ENCODE results near the gene CCNB2. TPM values are rescaled to one million over a fixed set of nuclear protein-coding genes. Genes with fewer than 3 reads are reported as not detected.

The CCNB2 gene
- total and polyA plus RNA-seq, 10 of the 15 experiments (the other 5 are each of a cell fraction or from before 2014, with no cell fraction given): 74.1 to 211 (median 103) TPM

DNA sequence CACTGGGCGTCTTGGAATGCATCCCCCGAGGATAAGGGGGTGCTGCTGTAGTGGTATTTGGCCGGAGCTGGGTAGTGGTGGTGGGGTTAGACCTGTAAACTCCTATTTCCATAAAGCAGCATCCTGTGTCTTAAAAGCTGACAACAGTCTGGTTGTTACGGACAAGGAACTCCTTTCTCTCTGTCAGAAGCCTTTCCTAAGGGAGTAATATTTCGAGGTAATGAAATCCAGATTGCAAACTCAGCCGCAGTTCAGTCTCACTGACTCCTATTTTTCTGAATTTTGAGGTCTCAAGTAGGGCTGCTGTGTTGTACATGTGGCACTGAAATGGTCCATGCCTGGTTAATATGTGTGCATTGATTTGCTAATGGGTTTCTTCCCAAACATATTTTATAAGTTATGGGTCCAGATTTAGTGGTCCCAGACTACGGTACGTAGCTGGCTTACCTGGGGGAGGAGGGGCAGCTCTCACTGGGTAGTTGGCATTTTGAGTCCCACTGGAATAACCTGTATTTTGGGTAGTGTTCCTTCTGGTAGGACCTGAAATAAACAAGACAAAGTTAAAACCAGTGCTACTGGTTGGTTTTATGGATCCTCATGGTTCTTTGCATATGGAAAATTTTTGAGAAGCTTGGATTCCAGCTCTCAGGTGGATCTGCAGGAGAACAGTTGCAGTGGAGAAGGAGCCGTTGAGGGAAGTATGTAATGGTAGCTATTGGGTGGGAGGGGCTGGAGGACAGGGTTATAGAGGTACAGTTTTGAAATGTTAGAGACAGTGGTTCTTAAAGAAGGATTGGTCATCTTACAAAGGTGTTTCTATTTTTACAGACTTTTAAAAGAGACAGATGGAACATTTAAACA is 53.1 kb downstream of the CCNB2 start:
- no peaks in the 10 kb centered on the region for H4K20me1 ChIP-seq (ENCODE audit: control insufficient read depth, insufficient read depth)
- H3K4me1 ChIP-seq (ENCODE audit: control insufficient read depth, insufficient read depth, low read length): no peaks in the 10 kb centered on the region
- peaks cover 12 to 54% of the 10 kb centered on the region in 2 experiments for H3K36me3 ChIP-seq (ENCODE audit: control insufficient read depth in 2 of 2, insufficient read depth in 2 of 2, low read length in 1 of 2)
- H3K4me2 ChIP-seq (ENCODE audit: control insufficient read depth, insufficient read depth): no peak overlapping the region
- DNase-seq (ENCODE audit: low read depth, low spot score): no peak
- H3K79me2 ChIP-seq (ENCODE audit: control insufficient read depth, insufficient read depth, low read length): no peaks in the 10 kb centered on the region
- H3K27me3 ChIP-seq (replicated peaks in 1 of 2; ENCODE audit: control insufficient read depth in 2 of 2, insufficient read depth in 2 of 2, low read length in 1 of 2): no peaks in the 10 kb centered on the region
- RAD21 ChIA-PET (ENCODE audit: unreplicated experiment): interaction anchor here (0.9 kb wide), 1 partner anchor 371 kb away, joined by 3 read pairs; no protein-coding TSS in a partner anchor
- no peak for FAIRE-seq
- WGBS (ENCODE audit: insufficient coverage, insufficient replicate concordance, low lambda C conversion rate, missing lambda C conversion rate): 93% methylated on average over 9 of the region's 9 CpGs
- intact Hi-C loops (cut with micrococcal nuclease; ENCODE audit: unreplicated experiment) (no loop called here), in situ Hi-C loops (cut with MboI) (no loop called here)
- ATAC-seq: no peak
- no peak for TF ChIP-seq PML (IDR thresholded peaks at IDR 0.05; ENCODE audit: low read length)
- no peak for TF ChIP-seq ATF7 (IDR thresholded peaks at IDR 0.05; ENCODE audit: low read depth)
- TF ChIP-seq, protein P1, sequence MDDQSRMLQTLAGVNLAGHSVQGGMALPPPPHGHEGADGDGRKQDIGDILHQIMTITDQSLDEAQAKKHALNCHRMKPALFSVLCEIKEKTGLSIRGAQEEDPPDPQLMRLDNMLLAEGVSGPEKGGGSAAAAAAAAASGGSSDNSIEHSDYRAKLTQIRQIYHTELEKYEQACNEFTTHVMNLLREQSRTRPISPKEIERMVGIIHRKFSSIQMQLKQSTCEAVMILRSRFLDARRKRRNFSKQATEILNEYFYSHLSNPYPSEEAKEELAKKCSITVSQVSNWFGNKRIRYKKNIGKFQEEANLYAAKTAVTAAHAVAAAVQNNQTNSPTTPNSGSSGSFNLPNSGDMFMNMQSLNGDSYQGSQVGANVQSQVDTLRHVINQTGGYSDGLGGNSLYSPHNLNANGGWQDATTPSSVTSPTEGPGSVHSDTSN (IDR thresholded peaks at IDR 0.05; ENCODE audit: insufficient replicate concordance, low read depth, low read length): no peak
- TF ChIP-seq BRCA1 (IDR thresholded peaks at IDR 0.05; ENCODE audit: low read depth, low read length): no peak
- TF ChIP-seq, protein P2, sequence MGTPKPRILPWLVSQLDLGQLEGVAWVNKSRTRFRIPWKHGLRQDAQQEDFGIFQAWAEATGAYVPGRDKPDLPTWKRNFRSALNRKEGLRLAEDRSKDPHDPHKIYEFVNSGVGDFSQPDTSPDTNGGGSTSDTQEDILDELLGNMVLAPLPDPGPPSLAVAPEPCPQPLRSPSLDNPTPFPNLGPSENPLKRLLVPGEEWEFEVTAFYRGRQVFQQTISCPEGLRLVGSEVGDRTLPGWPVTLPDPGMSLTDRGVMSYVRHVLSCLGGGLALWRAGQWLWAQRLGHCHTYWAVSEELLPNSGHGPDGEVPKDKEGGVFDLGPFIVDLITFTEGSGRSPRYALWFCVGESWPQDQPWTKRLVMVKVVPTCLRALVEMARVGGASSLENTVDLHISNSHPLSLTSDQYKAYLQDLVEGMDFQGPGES (IDR thresholded peaks at IDR 0.05): no peak
- H3K27ac ChIP-seq (ENCODE audit: control insufficient read depth, insufficient read depth): no peak overlapping the region
- POLR2A ChIA-PET: no interaction called here
- SMC1A ChIA-PET (ENCODE audit: uncharacterized antibody, unreplicated experiment): no interaction called here
- no peak overlapping the region for H3K4me3 ChIP-seq
- H3K9ac ChIP-seq (ENCODE audit: control insufficient read depth, insufficient read depth, low read length): no peak overlapping the region
- H2AFZ ChIP-seq (ENCODE audit: control insufficient read depth, low read depth, low read length): no peak overlapping the region
- H3K9me3 ChIP-seq (replicated peaks; ENCODE audit: control insufficient read depth, insufficient read depth, low read length): no peaks in the 10 kb centered on the region
- no TSS peak for BruUV-seq (replicated peaks)
- CTCF ChIA-PET: interaction anchor here (1.3 kb wide), 1 partner anchor 335 kb away, joined by 4 read pairs; no protein-coding TSS in a partner anchor

All from GM12878 (cell line).